Prostate gland (tissue), 2 donors: ENCODE results near the gene SCN3B. TPM values are rescaled to one million over a fixed set of nuclear protein-coding genes. Genes with fewer than 3 reads are reported as not detected.

Experiments used
- DNase-seq: peaks from one replicate; pipeline ENCODE4 v3.0.0-alpha.2; 2019; ENCODE audit warnings: low spot score
- H3K27ac ChIP-seq, 2 donors: fragments of 200-600 bp; sonication (generic); 2 replicates each; pipeline ENCODE4 v1.5.1; 2017 to 2019
- H3K27me3 ChIP-seq: fragments of 200-600 bp; sonication (generic); replicated peaks from 2 replicates; pipeline ENCODE4 v1.5.1; 2019; ENCODE audit not compliant: insufficient read depth
- H3K36me3 ChIP-seq, 2 donors: fragments of 200-600 bp; sonication (generic); 1 replicate in 1 of 2; 2 replicates in 1 of 2; pipeline versions ENCODE4 v1.5.1 to v1.8.1; 2017 to 2019
- H3K4me1 ChIP-seq: fragments of 200-600 bp; sonication (generic); replicated peaks from 2 replicates; pipeline ENCODE4 v1.5.1; 2019
- H3K4me3 ChIP-seq, 2 donors: fragments of 200-600 bp; sonication (generic); 2 replicates each; pipeline ENCODE4 v1.5.1; 2017 to 2019
- H3K9me3 ChIP-seq: fragments of 200-600 bp; sonication (generic); 2 replicates; pipeline ENCODE4 v1.5.1; 2017
- POLR2A ChIP-seq: fragments of 450-650 bp; IDR thresholded peaks from one replicate; pipeline ENCODE4 v1.6.1; 2016; ENCODE audit warnings: antibody characterized with exemption, mild to moderate bottlenecking
- POLR2AphosphoS5 ChIP-seq: sonication (generic); formaldehyde crosslinking; IDR thresholded peaks from one replicate; pipeline ENCODE4 v1.6.1; 2017; ENCODE audit warnings: antibody characterized with exemption
- WGBS: methylation state at CpG from one replicate; pipeline ENCODE4 v1.1.5; 2018; 5-methylcytosine and 5-hydroxymethylcytosine counted together
- intact Hi-C: fragments of 100-400 bp; cut with DNase I; formaldehyde crosslinking; loops from one replicate; pipeline ENCODE4 v1.14.2; 2022
- total RNA-seq, 2 donors: library from RNA; depleted of rRNA; stranded (reverse); fragments of >200 nt; gene quantifications; one replicate each; pipeline ENCODE4 v1.1.0, GENCODE V29; 2016
- TF ChIP-seq, protein P1 (sequence below), 4 experiments: fragments of 200-600 bp in 2 of 4; fragments of 450-650 bp in 2 of 4; sonication (generic) in 2 of 4; IDR thresholded peaks; 1 replicate in 3 of 4; 2 replicates in 1 of 4; pipeline ENCODE4 v1.5.1; 2016 to 2019; ENCODE audit warnings: antibody characterized with exemption in 4 of 4, mild to moderate bottlenecking in 2 of 4, moderate library complexity in 2 of 4

The SCN3B gene
- total RNA-seq, 2 donors from 2014 or later, result 2.5 to 3.5 TPM

DNA sequence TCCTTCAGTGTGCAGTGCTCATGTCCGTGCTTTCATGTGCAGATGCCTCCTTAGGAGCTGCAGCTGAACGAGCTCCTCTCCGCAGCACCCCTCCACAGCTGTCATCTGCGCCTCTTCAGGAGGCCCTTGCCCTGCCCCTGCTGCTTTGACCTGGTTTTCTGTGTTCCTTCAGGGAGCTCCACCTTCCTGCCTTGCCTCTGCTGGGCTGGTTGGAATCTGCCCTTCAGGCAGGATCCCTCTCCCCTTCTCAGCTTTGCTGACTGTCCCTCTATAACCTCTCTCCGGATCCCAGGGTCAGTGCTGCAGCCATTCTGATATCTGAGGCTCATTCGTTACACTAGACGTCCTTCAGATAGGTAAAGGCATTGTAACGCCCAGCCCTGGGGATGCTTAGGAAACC lies 67.9 kb downstream of the SCN3B start:
- WGBS, result 90% methylated on average over 8 of the region's 8 CpGs
- Histone ChIP-seq H3K36me3 (no peaks in the 10 kb centered on the region), H3K4me3 (no peak overlapping the region), H3K27me3 (no peaks in the 10 kb centered on the region), H3K9me3 (no peaks in the 10 kb centered on the region), H3K27ac (no peak overlapping the region), H3K4me1 (no peaks in the 10 kb centered on the region)
- TF ChIP-seq, protein P1, sequence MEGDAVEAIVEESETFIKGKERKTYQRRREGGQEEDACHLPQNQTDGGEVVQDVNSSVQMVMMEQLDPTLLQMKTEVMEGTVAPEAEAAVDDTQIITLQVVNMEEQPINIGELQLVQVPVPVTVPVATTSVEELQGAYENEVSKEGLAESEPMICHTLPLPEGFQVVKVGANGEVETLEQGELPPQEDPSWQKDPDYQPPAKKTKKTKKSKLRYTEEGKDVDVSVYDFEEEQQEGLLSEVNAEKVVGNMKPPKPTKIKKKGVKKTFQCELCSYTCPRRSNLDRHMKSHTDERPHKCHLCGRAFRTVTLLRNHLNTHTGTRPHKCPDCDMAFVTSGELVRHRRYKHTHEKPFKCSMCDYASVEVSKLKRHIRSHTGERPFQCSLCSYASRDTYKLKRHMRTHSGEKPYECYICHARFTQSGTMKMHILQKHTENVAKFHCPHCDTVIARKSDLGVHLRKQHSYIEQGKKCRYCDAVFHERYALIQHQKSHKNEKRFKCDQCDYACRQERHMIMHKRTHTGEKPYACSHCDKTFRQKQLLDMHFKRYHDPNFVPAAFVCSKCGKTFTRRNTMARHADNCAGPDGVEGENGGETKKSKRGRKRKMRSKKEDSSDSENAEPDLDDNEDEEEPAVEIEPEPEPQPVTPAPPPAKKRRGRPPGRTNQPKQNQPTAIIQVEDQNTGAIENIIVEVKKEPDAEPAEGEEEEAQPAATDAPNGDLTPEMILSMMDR (IDR thresholded peaks at IDR 0.05), result no peak
- TF ChIP-seq POLR2AphosphoS5 (no peak), POLR2A (no peak)
- no peak for DNase-seq
- intact Hi-C loops, result no loop called here

DNA sequence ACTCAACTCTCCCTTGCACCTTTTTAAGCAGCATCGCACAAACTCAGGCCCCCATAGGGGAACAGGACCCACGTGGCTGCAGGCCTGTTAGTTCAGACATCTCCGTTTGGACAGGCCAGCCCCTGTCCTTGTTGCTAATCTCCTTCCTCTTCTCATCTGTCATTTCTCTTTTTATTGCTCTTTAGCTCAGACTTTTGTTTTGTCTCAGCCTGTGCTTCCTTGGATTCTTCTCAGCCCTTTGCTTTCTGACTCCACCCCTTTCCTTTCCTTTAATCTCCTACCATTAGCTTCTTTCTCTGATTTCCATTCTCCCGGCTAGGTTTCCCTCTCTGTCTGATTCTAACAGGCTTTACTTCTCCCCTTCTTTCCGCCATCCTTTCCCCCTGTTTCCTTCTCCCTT lies 68.7 kb downstream of the SCN3B start:
- Histone ChIP-seq H3K27ac (no peak overlapping the region), H3K4me1 (no peaks in the 10 kb centered on the region), H3K36me3 (no peaks in the 10 kb centered on the region), H3K4me3 (no peak overlapping the region), H3K27me3 (no peaks in the 10 kb centered on the region), H3K9me3 (no peaks in the 10 kb centered on the region)
- intact Hi-C loops, result no loop called here
- WGBS, result 35% methylated on average over 5 of the region's 5 CpGs
- TF ChIP-seq, protein P1 (IDR thresholded peaks at IDR 0.05), result no peak
- TF ChIP-seq POLR2AphosphoS5, result no peak
- DNase-seq, result no peak

DNA sequence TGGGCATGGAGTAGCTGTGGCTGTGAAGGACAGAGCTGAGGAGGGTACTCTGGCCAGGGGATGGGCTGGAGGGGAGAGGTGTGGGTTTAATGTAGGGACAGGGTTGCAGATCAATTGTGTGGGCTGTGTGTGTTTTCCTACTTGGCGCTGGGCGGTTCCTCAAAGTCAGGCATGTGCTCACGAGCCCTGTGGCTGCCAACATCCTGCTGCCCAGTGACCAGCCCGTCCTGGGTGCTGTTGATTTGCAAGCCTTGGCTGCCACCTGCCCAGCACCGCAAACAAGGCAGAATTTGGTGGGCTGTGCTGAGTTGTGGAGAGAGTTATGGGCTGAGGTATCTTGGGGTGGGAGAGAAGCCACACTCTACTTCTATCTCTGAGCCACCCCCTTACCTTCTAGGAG lies 69.2 kb downstream of the SCN3B start:
- TF ChIP-seq POLR2A (no peak), POLR2AphosphoS5 (no peak)
- TF ChIP-seq, protein P1 (IDR thresholded peaks at IDR 0.05), result no peak
- DNase-seq, result peak; percentile 36
- Histone ChIP-seq H3K4me3 (no peak overlapping the region), H3K36me3 (no peaks in the 10 kb centered on the region), H3K9me3 (no peaks in the 10 kb centered on the region), H3K27me3 (no peaks in the 10 kb centered on the region), H3K4me1 (no peaks in the 10 kb centered on the region), H3K27ac (no peak overlapping the region)
- intact Hi-C loops, result no loop called here
- 42% methylated on average over 5 of the region's 5 CpGs for WGBS

DNA sequence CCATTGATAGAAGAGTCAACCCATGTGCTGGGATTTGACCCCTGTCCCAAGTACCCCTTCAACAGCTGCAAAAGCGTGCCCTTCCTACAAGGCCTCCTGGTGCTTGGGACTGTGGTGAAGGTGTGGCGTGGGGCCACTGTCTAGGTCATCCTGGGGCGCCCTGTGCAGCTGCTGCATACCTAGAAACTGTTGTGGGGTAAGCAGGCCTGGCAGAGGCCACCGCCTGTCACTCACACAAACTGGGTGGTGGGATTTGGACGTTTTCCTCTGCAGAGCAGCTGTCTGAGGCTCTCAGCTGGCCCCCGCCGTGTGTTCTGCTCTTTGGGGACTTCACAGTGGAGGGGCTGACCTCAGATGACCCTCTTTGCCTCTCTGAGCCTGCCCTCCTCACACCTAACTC lies 69.7 kb downstream of the SCN3B start:
- H3K27ac ChIP-seq, result no peak overlapping the region
- no peak for DNase-seq
- intact Hi-C loops, result loop anchor here (5.0 kb wide), 1 partner anchor 123 kb away; no protein-coding TSS in a partner anchor
- H3K9me3 ChIP-seq, result no peaks in the 10 kb centered on the region
- no peaks in the 10 kb centered on the region for H3K4me1 ChIP-seq
- 86% methylated on average over 7 of the region's 7 CpGs for WGBS
- H3K36me3 ChIP-seq, result no peaks in the 10 kb centered on the region
- TF ChIP-seq POLR2AphosphoS5 (no peak), POLR2A (no peak)
- TF ChIP-seq, protein P1 (IDR thresholded peaks at IDR 0.05), result no peak
- H3K27me3 ChIP-seq, result no peaks in the 10 kb centered on the region
- no peak overlapping the region for H3K4me3 ChIP-seq

DNA sequence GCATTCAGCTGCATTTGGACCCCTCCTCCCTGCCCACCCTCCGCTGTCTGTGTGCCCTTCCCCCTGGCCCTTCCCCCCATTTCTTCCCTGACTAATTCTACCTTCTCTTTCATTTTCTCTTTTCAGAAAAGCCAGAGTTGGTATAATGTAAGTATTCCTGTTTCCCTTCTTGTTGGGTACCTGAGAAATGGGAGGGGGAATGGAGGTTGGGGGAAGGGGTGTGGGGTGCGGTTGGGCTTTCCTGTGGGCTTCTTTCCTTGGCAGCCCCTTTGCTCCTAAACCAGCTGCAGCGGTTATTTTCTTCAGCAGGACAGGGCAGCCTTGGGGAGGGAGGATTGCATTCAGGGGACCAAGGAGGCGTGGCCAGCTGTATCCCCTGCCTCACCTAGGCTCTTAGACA lies 70.2 kb downstream of the SCN3B start:
- Histone ChIP-seq H3K9me3 (no peaks in the 10 kb centered on the region), H3K27ac (no peak overlapping the region), H3K36me3 (no peaks in the 10 kb centered on the region), H3K27me3 (no peaks in the 10 kb centered on the region), H3K4me1 (no peaks in the 10 kb centered on the region), H3K4me3 (no peak overlapping the region)
- 92% methylated on average over 4 of the region's 4 CpGs for WGBS
- no peak for DNase-seq
- TF ChIP-seq, protein P1 (IDR thresholded peaks at IDR 0.05), result no peak
- TF ChIP-seq POLR2AphosphoS5 (no peak), POLR2A (no peak)
- intact Hi-C loops, result loop anchor here (5.0 kb wide), 1 partner anchor 123 kb away; no protein-coding TSS in a partner anchor
